Bronchial epithelial cell (primary cell): ENCODE measurements around the gene FYN. TPM values are rescaled to one million over a fixed set of nuclear protein-coding genes. Genes with fewer than 3 reads are reported as not detected.

Experiments used
- DNase-seq: peaks from one replicate; pipeline ENCODE4 v3.0.0-alpha.2; 2010; ENCODE audit warnings: low read depth
- FAIRE-seq: peaks from 2 replicates; lab custom pipeline; 2011; peaks lifted over from hg19 to GRCh38; lab: Jason Lieb, UNC
- H3K27me3 ChIP-seq: 2 replicates; pipeline ENCODE4 v1.5.1; 2011; ENCODE audit warnings: low read length; ENCODE audit not compliant: control insufficient read depth, insufficient read depth
- H3K36me3 ChIP-seq: 2 replicates; pipeline ENCODE4 v1.5.1; 2011; ENCODE audit warnings: low read length; ENCODE audit not compliant: control insufficient read depth, insufficient read depth
- H3K4me3 ChIP-seq: 2 replicates; pipeline ENCODE4 v1.5.1; 2011; ENCODE audit warnings: mild to moderate bottlenecking, low read depth, low read length, control low read depth
- total RNA-seq: library from RNA; depleted of rRNA; stranded (reverse); fragments of >200 nt; gene quantifications from 2 replicates; pipeline ENCODE4 v1.2.1, GENCODE V29; 2014
- TF ChIP-seq, protein P1 (sequence below): IDR thresholded peaks from 2 replicates; pipeline ENCODE4 v1.5.1; 2011; ENCODE audit warnings: mild to moderate bottlenecking, moderate library complexity, low read length, control low read depth, inconsistent platforms; ENCODE audit not compliant: insufficient read depth, severe bottlenecking

FYN gene
- total RNA-seq, 1 donor from 2014 or later = 38.7 TPM

GRCh38 chr6:111870742-111871064 lies 2.5 kb downstream of the FYN start:
- Histone ChIP-seq H3K36me3 (no peaks in the 10 kb centered on the region), H3K27me3 (no peaks in the 10 kb centered on the region), H3K4me3 (no peak overlapping the region)
- DNase-seq (no peak), FAIRE-seq (no peak)
- TF ChIP-seq, protein P1, sequence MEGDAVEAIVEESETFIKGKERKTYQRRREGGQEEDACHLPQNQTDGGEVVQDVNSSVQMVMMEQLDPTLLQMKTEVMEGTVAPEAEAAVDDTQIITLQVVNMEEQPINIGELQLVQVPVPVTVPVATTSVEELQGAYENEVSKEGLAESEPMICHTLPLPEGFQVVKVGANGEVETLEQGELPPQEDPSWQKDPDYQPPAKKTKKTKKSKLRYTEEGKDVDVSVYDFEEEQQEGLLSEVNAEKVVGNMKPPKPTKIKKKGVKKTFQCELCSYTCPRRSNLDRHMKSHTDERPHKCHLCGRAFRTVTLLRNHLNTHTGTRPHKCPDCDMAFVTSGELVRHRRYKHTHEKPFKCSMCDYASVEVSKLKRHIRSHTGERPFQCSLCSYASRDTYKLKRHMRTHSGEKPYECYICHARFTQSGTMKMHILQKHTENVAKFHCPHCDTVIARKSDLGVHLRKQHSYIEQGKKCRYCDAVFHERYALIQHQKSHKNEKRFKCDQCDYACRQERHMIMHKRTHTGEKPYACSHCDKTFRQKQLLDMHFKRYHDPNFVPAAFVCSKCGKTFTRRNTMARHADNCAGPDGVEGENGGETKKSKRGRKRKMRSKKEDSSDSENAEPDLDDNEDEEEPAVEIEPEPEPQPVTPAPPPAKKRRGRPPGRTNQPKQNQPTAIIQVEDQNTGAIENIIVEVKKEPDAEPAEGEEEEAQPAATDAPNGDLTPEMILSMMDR = no peak

DNA sequence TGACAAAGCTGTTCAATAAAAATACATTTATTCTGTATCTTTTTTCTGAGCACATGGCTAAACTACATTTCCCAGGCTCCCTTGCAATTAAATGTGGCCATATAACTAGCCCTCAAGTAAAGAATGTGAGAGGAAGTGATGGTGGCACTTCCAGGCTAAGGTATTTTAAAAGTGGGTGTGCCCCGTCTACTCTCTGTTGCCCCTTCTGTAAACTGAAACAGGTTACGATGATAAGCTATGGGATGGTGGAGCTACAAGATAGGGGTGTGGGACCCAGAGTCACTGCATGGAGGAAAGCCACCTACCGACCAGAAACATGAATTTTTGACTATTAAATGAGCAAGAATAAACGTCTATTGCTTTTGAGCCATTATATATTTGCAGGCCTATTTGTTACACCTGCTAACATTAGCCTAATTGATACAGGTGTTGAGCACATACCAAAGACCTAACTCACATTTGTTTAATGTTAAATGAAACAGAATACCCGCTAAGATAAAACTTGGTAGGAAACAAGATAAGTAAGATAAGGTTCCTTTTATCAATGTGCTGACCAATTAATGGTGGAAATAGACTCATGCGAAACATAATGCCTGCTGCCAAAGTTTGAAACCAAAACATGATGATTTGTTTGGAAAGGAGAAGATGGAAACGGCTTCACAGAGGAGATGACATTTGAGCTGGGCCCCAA lies 3.1 kb downstream of the FYN start:
- Histone ChIP-seq H3K4me3 (no peak overlapping the region), H3K27me3 (no peaks in the 10 kb centered on the region), H3K36me3 (no peaks in the 10 kb centered on the region)
- DNase-seq = no peak
- FAIRE-seq = no peak
- TF ChIP-seq, protein P1 = no peak

DNA sequence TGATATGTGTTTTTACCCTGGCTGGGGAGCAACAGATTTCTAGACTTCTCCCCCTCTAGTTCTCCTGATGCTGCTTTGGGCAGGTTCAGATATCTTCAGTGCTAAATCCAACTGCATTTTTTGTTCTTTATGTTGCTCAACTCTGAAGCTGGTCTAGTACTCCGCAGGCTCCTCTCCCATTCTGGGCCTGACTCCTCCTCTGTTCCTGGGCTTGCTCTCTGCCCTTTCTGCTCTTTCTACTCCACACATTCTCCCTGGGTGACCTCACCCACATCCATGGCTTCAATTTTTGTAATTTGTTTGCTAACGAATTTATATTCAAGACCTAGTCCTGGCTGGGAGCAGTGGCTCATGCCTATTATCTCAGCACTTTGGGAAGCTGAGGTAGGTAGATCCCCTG lies 6.4 kb downstream of the FYN start:
- FAIRE-seq = no peak
- no peak for DNase-seq
- TF ChIP-seq, protein P1 = no peak
- H3K36me3 ChIP-seq = no peaks in the 10 kb centered on the region
- no peaks in the 10 kb centered on the region for H3K27me3 ChIP-seq
- no peak overlapping the region for H3K4me3 ChIP-seq

DNA sequence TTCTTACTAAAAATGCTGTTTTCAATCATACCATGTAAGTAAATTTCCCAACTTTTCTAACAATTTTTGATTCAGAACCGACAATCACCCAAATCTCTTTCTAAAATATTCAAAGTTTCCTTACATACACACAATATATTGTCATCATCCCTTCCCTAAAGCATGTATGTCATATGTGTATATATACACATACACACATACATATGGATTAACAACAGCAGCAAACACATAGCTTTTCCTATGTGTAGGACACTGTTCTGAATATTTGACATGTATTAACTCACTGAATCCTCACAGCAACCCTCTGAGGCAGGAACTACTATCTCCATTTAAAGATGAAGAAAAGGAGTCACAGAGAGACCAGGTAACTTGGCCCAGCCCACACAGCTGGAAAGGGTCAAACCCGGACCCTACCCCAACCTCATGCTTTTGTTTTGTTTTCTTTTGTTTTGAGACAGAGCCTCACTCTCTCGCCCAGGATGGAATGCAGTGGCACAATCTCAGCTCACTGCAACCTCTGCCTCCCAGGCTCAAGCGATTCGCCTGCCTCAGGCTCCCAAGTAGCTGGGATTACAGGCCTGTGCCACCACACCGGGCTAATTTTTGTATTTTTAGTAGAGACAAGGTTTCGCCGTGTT lies 7.2 kb downstream of the FYN start:
- FAIRE-seq = no peak
- TF ChIP-seq, protein P1 = no peak
- H3K27me3 ChIP-seq = no peaks in the 10 kb centered on the region

DNA sequence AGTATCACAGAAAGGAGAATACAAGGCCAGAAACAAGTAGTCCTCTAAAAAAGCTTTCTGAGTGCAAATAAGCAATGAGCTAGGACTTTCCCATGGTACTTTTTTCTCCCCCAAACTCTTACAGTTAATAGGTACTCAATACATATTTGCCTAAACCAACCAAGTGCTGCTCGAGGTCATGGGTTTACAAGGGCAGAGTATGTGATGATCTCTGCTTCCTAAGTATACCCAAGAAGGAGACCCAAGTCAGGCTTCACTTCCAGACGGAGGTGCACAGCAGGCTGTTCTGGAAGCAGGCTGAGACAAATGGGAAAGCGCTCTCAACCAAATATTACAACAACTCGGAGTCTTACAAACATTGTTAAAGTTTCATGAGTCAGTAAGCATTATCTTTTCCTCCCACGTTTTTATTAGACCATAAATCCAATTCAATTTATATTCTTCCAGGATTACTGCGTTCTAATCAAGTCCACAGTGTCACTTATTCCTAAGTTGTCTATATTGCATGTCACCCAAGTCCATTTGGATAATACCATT lies 8.1 kb downstream of the FYN start:
- no peak for FAIRE-seq
- TF ChIP-seq, protein P1 = no peak

More for the DNA sequence above, 7.2 kb downstream of the FYN start:
- DNase-seq = no peak
- Histone ChIP-seq H3K4me3 (no peak overlapping the region), H3K36me3 (no peaks in the 10 kb centered on the region)

More for the DNA sequence above, 8.1 kb downstream of the FYN start:
- no peaks in the 10 kb centered on the region for H3K36me3 ChIP-seq
- no peak overlapping the region for H3K4me3 ChIP-seq
- DNase-seq = no peak
- H3K27me3 ChIP-seq = no peaks in the 10 kb centered on the region
